GM12892 (cell line): ENCODE measurements around the gene SLC28A1.

ENCODE experiments used
- POLR2A ChIP-seq: IDR thresholded peaks from 2 replicates; pipeline ENCODE4 v1.6.1; 2011; ENCODE audit warnings: low read depth, low read length, control low read depth
- POLR2AphosphoS5 ChIP-seq: IDR thresholded peaks from 2 replicates; pipeline ENCODE4 v1.6.1; 2011; ENCODE audit warnings: low read depth, low read length, control low read depth

DNA sequence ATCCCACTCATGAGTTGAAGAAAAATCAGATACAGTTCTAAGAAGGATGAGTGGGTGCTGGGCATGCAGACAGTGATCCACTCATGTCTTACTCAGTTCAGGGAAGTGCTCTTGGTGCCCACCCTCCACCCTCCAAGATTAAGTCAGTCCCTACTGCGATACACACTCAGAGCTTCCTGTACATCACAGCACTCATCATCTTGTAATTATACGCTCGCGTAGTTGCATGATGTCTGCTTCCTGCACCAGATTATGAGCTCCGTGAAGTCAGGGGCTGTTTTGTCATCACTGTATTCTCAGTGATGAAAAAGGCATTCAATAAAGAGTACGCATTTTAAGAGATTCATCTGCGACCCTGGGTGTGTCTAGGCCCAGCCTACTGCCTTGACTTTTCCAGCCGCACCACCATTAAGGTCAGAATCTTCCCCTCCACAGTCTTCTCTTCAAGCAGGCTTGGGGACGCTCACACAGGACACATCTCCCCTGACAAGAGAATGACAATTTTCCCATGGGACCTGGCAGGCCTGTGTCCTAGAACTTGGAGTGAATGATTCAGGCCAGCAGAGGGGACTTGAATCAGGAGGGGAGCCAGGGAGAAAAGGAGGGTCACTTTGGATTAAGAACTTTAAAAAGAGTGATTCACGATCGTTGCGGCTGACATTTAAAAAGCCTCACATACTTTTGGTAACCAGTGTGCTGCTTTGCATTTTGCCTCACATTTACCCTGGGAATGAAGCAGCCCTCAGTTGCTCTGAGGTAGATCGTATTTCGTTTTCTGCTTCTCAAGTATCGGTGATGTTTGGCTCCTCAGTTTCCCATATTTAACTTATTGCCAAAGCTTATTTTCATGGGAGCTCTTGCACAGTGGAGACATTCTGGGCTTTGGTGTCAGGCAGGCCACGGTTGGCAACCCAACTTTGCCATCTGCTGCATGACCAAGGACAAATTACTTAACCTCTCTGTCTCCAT lies 89.3 kb downstream of the SLC28A1 start:
- TF ChIP-seq POLR2AphosphoS5: no peak
- no peak for TF ChIP-seq POLR2A
